MV-4-11 (cell line): Measurements from ENCODE around the gene FCHSD2.
A peak's percentile ranks its signal among the peaks of the same experiment; 100 is the strongest.
"Not testable (repeated sequence)": the region's sequence is repeated elsewhere in the genome, so short reads cannot be mapped to it uniquely, and the experiment has no call there.

Experiments
- DNase-seq: peaks from one replicate; lab custom pipeline; 2025; lab: John Stamatoyannopoulos, UW

The FCHSD2 gene

DNA sequence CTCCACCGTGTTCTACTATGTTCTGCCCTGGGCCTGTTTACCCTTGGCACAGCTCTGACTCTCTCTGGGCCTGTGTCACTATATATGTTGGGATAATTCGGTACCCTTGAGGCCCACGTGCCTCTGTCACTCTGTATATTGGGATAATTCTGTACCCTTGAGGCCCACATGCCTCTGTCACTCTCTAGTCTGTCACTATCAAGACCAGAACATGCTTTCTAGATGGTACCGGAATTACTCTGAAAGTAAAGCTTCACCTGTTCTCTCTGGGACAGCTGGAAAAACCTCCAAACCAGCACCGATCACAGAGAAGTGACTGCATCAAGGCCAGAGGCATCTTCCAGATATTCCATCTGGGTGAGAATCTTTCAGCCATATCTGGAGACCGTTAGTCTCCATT, 9.3 kb upstream of the FCHSD2 start:
- DNase-seq, result no peak

DNA sequence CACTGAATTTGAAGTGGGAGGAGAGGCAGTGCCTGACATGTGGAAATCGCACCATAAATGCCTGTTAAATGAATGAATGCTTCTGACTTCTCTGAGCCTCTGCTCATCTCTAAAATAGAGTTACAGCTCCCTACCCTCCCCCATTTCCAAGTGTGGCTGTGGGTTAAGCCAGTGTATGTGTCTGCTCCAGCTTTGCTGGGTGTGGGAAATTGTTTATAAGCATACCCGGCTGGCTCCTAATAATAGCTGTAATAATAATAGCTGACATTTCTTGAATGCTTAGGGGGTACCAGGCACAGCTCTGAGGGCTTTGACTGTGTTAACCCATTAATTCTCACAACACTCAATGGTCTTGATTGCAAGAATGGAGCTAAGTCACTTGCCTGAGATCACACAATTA, 7.0 kb upstream of the FCHSD2 start:
- DNase-seq, result no peak

DNA sequence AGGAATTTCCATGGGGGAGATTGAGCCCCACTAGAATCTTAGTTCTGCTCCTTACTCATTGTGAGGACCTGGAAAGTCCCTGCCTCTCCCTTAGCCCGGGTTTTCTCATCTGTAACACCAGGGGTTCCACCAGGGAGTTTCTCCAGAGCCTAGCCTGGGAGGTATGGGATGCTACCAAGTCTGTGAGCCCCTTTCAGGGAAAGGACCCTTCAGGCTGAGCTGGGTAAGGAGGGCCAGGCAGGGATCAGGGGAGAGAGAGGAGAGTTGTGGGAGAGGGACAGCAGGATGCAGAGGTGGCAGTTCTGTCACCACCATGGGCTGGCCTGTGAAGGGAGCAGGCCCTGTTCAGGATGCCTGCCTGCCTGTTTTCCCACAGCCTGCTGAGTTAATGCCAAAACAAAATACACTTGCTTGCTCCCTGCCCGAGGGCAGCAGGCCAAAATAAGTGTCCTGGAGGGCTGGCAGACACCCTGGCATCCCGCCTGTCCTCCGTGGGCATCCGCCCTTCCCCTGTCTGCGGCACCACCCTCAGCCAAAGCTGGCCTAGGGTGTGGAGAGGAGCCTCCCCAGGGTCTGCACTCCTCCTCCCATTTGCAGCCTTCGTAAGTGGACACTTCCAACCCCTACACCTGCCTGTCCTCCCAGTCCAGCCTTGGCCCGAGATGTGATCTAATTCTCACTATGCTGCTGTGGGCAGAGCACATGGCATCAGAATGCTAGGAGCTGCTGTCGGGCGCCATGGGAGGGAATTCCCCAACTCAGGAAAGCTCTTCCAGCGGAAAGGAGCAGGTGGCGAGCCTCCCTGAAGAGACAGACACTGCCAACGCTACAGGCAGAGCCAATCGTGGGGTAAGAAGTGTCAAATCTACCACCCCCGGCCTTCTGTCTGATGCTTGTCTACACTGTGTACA, 5.9 kb upstream of the FCHSD2 start:
- no peak for DNase-seq

DNA sequence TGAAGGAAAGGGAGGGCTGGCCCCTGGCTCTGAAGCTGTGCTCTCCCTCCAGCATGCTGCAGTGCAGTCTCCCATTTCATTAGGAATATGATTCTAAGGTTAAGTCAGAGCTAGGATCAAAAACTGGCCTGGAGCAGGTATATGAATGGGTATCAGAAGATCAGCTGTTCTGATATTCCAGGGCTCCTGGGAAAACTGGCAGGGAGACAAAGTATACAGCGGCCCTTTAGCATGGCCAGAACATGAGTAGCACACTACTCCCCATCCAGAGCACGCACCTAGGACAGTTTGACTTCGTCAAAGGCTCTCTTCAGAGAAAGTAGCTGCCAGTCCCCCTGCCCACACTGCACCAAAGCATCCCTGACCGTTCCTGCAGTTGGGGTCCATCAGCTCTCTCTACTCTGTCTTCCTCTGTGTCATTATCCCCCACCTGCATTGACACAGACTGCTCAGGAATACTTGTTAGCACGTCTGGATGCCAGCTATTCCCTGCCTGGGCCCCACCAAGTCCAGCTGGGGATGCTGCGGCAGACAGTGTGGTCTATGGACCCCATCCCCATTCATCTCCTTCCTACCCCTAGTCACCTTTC, 4.0 kb upstream of the FCHSD2 start:
- DNase-seq, result no peak

DNA sequence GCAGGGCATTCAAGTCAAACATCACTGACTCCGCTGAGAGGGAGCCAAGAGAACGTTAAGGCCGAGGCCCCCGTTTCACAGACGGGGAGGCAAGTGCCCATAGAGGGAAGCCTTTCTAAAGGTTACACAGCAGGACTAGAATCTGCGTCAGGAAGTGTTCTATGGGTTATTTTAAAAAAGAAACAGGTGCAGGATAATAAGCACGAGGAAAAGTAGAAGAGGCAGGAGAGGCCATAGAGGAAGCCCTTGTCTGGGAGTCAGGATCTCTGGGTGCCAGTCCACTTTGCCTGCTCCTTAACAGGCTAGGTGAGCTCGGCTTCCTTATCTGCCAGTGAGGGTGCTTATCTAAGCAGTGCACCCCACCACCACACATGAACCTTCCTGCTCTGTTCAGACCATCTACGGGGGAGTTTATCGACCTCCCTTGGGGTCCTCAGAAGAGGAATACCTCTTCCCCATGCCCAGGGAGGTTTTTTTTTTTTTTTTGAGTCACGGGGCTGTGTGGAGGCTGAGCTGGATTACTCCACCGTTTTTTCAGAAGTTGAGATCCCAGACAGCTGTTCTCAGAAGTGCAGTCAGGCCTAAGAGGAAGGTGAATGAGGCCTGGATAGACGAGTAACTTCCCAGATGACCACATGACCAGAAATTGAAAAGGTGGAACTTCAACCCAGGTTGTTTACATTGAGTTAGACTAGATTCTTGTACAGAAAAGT, 1.2 kb upstream of the FCHSD2 start:
- DNase-seq, result peak; percentile 70

DNA sequence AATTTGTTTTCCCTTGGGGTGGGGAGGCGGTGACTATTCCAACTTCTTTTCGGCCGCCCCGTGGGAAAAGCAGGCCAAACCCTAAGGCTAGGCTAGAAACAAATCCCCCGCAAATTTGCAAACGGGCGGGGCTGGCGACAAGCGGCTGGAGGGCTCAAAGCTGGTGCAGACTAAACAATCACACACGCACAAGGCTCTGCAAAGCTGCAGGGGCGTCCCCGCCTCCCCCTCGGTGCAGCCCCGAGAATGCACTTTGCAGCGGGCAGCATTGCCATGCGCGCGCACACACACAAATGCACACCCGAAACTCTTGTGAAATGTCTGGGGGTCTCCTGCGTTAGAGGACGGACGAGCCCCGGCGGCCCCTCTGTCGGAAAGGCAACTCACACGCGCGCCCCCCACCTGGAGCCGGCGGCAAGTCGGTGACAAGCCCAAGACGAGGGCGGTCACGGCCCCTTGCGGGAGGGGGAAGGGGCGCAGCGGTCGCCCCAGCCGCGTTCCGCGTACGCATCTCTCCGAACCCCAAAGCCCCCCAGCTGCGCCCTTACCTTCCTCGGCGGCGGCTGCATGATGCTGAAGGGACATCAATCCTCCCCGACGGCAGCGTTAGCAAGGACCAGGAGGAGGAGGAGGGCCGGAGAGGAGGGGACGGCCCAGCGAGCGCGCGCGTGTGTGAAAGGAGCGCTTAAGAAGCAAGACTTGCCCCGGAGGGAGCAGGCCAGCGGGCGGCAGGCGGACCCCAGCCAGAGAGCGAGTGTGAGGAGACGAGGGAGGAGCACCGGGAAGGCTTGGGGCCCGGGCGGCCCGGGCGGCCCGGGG, 600 bp downstream of the FCHSD2 start:
- peak; percentile 53 for DNase-seq

DNA sequence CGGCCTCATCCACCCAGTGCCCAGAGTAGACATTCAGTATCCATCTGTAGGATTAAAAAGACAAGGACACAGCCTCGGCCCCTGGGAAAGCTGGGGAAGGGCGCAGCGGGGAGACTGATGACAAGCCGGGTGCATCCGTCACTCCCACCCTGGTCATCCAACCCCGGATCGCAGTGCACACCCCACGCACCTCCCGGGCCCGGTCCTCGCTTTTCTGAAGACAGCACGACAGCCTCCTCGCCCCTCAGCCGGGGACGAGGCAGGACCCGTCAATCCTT, 1.1 kb downstream of the FCHSD2 start:
- DNase-seq, result no peak

DNA sequence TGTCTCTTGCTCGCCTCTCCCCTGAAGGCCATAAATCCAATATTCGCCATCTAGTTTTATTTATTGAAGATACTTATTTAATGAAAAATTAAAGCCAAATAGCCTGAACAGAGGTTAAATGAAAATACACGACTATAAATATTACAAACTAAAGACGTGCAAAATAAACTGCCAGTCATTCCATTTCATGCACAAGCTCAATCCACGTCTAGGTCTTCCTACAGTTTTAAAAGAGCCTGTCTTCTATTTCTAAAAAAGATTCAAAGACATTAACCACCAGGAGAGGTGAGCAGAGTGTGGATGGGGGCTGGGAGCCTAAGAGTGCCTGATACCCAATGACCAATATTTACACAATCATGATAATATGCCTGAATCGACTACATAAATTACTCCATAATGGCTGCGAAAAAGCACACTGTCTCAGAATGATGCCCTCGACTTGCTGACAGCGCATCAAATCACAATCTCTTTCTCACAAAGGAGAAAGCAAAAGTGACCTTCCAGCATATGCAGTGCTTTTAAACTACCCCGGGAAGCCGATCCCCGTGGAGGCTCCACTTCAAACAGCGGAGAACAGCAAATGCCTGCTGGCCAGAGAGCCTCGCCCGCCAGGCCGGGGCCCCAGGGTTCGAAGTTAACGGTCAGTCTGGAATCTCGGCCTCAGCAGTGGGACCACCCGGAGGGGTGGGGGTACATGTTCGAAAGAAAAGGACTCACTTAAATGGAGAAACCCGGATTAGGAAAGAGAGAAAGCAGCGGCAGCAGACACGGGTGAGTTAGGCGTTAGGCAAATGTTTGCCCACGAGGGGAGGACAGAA, 1.7 kb downstream of the FCHSD2 start:
- no peak for DNase-seq

DNA sequence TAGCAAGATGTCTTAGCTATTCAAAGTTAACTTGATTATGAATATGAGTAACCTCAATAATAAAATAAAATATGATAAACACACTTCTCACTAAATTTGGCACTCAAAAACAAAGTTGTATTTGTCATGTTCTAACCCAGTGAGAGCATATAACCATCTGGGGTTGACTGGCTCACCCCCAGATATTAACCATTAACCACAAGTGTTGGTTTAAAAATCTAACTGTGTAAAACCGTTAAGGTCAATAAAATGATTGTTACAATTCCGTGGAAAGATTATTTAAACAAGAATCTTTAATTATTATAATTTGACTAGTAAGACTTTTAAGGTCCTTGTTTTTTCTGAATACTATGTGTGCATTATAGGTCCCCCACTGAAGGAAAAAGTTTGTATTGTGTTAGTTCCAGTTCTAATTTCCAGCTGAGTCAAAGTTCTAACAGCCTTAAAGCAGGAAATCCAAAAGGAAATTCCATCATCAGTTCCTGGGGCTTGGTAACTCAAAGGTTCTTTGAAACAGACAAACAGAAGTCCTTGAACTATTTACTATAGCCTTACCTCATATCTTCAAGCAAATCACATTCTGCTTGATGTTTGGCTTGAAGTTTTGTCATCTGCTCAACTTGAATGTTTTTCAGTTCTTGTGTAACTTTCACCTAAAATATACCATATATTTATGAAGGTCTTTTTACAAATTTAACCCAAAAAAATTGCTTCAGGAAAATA, 2.5 kb downstream of the FCHSD2 start:
- DNase-seq, result no peak

DNA sequence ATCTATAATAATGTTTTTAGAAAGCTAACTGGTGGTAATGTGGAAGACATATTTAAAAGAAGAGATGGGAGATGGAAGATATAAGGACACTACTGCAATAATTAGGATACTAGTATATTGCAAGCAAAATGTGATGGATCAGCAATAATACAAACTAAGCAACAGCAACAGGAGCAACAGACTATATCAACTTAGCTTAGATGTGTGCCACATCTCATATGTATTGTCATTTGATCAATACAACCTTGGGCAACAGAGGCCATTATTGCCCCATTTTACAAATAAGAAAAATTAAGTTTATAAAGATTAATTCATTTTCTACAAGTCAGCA, 4.2 kb downstream of the FCHSD2 start:
- DNase-seq, result no peak

DNA sequence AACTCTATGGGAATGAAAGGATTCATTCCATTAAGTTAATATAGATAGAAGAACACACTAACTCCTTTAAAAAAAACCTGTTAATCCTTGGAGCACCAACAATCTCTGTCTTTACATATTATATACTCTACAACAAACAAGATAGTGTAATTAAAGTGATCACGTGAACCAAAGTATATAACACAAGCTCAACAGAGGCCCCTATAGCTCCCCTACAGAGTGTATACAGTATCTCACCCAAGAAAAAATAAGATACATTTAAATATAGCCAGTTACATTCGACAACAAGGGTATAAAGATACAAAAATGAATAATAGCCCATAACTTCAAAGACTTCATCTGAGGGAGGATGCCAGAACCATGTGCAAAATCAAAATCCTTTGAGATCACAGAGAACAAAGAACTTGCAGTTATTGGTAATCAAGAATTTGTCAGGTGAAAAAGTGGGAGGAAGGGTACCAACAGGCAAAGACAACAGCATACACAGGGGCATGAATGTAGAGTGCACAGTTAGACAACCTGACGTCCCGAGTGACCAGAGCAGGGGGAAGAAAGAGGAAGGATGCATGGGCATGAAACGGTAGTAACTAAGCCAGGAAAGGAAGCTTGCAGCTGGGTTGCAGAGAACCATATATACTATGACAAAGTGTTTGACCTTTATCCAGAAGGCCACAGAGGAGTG, 4.7 kb downstream of the FCHSD2 start:
- DNase-seq, result peak; percentile 74

DNA sequence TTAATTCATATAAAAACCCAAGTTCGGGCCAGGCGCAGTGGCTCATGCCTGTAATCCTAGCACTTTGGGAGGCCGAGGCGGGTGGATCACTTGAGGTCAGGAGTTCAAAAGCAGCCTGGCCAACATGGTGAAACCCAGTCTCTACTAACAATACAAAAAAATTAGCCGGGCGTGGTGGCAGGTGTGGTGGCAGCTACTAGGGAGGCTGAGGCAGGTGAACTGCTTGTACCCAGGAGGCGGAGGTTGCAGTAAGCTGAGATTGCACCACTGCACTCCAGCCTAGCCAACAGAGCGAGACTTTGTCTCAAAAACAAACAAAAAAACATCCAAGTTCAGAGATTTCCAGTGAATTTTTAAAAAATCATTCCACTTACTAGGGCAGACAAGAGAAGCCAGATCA, 5.4 kb downstream of the FCHSD2 start:
- DNase-seq, result peak; percentile 11

DNA sequence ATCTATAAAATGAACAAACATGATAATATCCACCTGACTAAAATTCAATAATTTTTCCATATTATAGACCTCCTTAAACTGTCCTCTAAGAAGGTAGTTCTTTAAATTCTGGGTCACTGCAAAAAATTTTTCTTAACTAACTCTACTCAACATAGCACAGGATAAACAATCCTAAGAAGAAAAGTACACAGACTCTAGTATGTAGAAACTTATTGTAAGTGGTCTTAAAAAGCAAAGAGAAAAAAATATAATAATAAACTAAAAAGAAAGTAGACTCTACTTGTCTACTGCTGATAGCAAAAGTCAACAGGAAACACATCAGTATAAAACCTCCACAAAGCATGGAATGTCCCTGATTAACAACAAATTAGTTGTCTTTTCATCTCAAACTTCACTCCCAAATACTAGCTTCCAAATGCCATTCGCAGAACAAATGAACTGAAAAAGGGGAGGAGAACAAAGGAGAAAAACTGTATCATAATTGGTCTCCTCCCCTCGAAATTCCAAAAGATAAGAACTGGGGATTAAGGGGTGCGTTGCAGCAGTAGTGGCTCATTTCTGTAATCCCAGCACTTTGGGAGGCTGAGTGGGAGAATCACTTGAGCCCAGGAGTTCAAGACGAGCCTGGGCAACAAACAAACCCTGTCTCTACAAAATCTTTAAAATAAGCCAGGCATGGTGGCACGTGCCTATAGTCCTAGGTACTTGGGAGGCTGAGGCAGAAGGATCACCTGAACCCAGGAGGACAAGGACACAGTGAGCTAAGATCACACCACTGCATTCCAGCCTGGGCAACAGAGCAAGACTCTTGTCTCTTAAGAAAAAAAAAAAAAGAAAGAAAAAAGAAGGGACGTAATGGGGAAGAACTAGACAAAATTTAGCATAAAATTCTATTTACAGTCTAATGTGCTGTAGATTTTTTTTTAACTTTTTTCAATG, 6.5 kb downstream of the FCHSD2 start:
- no peak for DNase-seq

DNA sequence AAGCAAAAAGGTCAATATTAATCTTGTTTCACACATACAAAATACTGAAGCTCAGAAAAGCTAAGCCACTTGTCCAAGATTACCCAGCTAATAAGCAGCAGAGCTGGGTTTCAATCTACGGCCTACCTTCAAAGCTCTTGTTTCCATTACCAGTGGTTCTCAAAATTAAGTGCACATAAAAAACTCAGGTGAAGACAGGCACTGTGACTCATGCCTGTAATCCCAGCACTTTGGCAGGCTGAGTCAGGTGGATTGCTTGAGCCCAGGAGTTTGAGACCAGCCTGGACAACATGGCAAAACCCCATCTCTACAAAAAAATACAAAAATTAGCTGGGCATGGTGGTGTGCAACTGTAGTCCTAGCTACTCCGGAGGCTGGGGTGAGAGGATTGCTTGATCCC, 9.8 kb downstream of the FCHSD2 start:
- DNase-seq, result not testable (repeated sequence)

DNA sequence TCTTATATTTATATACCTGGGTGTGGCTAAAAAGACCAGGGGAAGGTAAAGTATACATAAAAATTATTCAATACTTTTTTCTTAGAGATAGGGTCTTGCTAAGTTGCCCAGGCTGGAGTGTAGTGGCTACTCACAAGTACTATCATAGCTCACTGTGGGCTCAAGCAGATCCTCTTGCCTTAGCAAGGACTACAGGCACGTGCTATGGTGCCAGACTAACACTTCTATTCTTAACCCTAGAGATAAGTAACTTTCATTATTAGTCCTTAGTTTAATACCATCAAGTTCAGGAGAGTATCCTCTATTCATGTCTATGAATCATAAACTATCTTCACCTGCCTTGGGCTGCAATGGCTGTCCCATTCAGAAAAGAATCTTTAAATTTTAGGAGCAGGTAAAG, 11.9 kb downstream of the FCHSD2 start:
- no peak for DNase-seq

DNA sequence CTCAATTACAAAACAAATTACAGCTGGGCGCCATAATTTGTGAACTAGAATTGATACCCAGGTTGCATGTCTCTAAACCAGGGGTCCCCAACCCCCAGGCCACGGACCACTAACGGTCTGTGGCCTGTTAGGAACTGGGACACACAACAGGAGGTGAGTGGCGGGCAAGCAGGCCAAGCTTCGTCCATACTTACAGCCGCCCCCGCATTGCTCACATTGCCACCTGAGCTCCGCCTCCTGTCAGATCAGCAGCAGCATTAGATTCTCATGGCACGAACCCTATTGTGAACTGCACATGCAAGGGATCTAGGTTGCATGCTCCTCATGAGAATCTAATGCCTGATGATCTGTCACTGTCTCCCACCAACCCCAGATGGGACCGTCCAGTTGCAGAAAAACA, 12.9 kb downstream of the FCHSD2 start:
- no peak for DNase-seq

DNA sequence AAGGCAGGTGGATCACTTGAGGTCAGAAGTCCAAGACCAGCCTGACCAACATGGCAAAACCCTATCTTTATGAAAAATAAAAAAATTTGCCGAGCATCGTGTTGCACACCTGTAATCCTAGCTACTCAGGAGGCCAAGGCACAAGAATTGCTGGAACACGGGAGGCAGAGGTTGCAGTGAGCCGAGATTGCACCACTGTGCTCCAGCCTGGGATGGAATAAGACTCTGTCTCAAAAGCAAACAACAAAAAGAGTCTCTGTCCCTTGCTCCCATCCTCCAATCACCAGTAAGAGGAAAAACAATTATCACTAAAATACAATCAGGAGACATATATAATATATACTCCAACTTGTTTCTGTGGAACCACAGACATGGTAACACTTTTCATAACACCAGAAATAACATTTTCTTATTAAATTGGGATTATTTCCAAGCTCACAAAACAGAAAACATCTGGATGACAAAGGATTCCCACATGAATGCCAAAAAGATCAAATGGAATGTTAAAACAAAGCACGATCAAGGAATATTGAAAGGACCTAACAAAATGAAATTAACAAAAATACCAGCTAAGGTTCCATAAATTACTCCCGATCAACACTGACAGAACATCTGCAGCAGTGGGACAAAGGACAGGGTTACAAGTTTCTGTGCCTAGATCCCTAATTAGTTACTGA, 15.2 kb downstream of the FCHSD2 start:
- DNase-seq, result no peak

DNA sequence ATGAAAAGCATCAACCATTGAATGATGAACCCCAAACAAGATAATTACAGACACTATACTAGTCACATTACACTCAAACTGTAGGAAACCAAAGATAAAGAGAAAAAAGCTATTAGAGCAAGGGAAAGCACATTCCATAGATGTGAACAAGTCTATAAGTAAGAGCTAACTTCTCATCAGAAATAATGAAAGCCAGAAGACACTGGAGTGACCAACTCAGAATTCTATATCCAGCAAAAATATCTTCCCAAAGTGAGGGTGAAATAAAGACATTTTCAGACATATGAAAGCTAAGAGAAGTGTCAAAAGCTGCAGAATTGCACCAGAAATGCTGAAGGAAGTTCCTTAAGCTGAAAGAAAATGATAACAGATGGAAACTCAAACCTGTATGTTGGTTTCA, 17.3 kb downstream of the FCHSD2 start:
- DNase-seq, result no peak

DNA sequence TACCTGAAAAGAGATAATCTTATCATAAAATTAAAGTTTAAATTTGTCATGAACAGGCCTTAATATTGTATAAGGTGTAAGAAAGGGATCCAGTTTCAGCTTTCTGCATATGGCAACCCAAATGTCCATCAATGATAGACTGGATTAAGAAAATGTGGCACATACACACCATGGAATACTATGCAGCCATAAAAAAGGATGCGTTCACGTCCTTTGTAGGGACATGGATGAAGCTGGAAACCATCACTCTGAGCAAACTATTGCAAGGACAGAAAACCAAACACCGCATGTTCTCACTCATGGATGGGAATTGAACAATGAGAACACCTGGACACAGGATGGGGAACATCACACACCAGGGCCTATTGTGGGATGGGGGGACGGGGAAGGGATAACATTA, 18.2 kb downstream of the FCHSD2 start:
- DNase-seq, result not testable (repeated sequence)
